ENCODE data around the gene PSORS1C1.
A peak's percentile ranks its signal among the peaks of the same experiment; 100 is the strongest.

PSORS1C1 gene

DNA sequence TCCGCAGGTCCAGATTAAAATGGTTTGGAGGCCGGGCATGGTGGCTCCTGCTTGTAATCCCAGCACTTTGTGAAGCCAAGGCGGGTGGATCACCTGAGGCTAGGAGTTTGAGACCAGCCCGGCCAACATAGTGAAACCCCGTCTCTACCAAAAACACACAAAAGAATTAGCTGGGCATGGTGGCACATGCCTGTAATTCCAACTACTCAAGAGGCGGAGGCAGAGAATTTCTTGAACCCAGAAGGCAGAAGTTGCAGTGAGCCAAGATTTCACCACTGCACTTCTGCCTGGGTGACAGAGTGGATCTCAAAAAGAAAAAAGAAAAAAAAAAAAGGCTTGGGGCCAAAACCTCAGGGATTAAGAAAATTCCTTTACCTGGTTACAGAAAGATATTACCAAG, 32.7 kb upstream of the PSORS1C1 start:
- H3K27me3 ChIP-seq (replicated peaks; ENCODE audit: control insufficient read depth, insufficient read depth, low read length, poor library complexity, severe bottlenecking), result no peaks in the 10 kb centered on the region
- no peak overlapping the region for H3K27ac ChIP-seq (ENCODE audit: insufficient read depth, low read length, poor library complexity, severe bottlenecking)
- H3K4me3 ChIP-seq (ENCODE audit: insufficient read depth, low read depth, low read length, poor library complexity, severe bottlenecking), result no peak overlapping the region
- peaks cover 6% of the 10 kb centered on the region for H3K4me1 ChIP-seq (ENCODE audit: control insufficient read depth, insufficient read depth, low read length, poor library complexity, severe bottlenecking)
- no peaks in the 10 kb centered on the region for H3K36me3 ChIP-seq (ENCODE audit: control insufficient read depth, insufficient read depth, low read length)
- no peaks in the 10 kb centered on the region for H3K9me3 ChIP-seq (ENCODE audit: control insufficient read depth, low read length)
- no peak for DNase-seq

GRCh38 chr6:31083742-31084354, 30.8 kb upstream of the PSORS1C1 start:
- DNase-seq, result peak in 2 of 3 donors; percentile 4 to 10
- no peaks in the 10 kb centered on the region for H3K27me3 ChIP-seq (replicated peaks; ENCODE audit: control insufficient read depth, insufficient read depth, low read length, poor library complexity, severe bottlenecking)
- H3K4me3 ChIP-seq (ENCODE audit: insufficient read depth, low read depth, low read length, poor library complexity, severe bottlenecking), result no peak overlapping the region
- no peak overlapping the region for H3K27ac ChIP-seq (ENCODE audit: insufficient read depth, low read length, poor library complexity, severe bottlenecking)
- H3K36me3 ChIP-seq (ENCODE audit: control insufficient read depth, insufficient read depth, low read length), result no peaks in the 10 kb centered on the region
- H3K4me1 ChIP-seq (ENCODE audit: control insufficient read depth, insufficient read depth, low read length, poor library complexity, severe bottlenecking), result peaks cover 13% of the 10 kb centered on the region
- no peaks in the 10 kb centered on the region for H3K9me3 ChIP-seq (ENCODE audit: control insufficient read depth, low read length)

GRCh38 chr6:31086788-31087440, 27.7 kb upstream of the PSORS1C1 start:
- Histone ChIP-seq H3K27me3 (replicated peaks; ENCODE audit: control insufficient read depth, insufficient read depth, low read length, poor library complexity, severe bottlenecking) (no peaks in the 10 kb centered on the region), H3K27ac (ENCODE audit: insufficient read depth, low read length, poor library complexity, severe bottlenecking) (no peak overlapping the region), H3K9me3 (ENCODE audit: control insufficient read depth, low read length) (no peaks in the 10 kb centered on the region), H3K36me3 (ENCODE audit: control insufficient read depth, insufficient read depth, low read length) (no peaks in the 10 kb centered on the region), H3K4me3 (ENCODE audit: insufficient read depth, low read depth, low read length, poor library complexity, severe bottlenecking) (no peak overlapping the region), H3K4me1 (ENCODE audit: control insufficient read depth, insufficient read depth, low read length, poor library complexity, severe bottlenecking) (peaks cover 7% of the 10 kb centered on the region)
- DNase-seq, result no peak

DNA sequence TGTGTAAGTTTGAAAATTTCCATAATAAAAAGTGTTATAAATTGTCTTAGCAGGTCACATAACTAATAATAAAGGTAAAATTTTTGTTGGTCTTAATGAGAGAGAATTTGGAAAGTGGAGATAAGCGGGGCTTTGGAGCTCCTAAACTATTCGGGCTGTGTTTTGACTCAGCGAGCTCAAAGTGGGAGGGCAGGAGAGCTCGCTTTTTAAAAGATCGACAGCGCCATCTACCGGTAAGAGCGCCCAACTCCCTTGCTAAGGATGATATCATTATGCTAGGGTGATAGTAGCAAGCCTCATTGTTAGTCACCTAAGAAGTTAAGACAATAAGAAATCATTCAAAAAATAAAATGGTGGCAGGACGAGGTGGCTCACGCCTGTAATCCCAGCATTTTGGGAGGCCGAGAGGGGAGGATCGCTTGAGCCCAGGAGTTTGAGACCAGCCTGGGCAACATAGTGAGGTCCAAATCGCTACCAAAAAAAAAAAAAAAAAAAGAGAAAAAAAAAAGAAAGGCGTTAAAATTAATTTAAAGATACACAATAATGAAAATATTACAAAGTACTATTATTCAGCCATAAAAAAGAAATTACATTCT, 27.0 kb upstream of the PSORS1C1 start:
- Histone ChIP-seq H3K27me3 (replicated peaks; ENCODE audit: control insufficient read depth, insufficient read depth, low read length, poor library complexity, severe bottlenecking) (no peaks in the 10 kb centered on the region), H3K4me1 (ENCODE audit: control insufficient read depth, insufficient read depth, low read length, poor library complexity, severe bottlenecking) (peaks cover 7% of the 10 kb centered on the region), H3K4me3 (ENCODE audit: insufficient read depth, low read depth, low read length, poor library complexity, severe bottlenecking) (no peak overlapping the region), H3K27ac (ENCODE audit: insufficient read depth, low read length, poor library complexity, severe bottlenecking) (no peak overlapping the region), H3K36me3 (ENCODE audit: control insufficient read depth, insufficient read depth, low read length) (no peaks in the 10 kb centered on the region), H3K9me3 (ENCODE audit: control insufficient read depth, low read length) (no peaks in the 10 kb centered on the region)
- DNase-seq, result peak; percentile 73 to 81 (median 74)

- H3K27ac ChIP-seq (ENCODE audit: insufficient read depth, low read length, poor library complexity, severe bottlenecking), result no peak overlapping the region
- no peaks in the 10 kb centered on the region for H3K9me3 ChIP-seq (ENCODE audit: control insufficient read depth, low read length)
- no peaks in the 10 kb centered on the region for H3K27me3 ChIP-seq (replicated peaks; ENCODE audit: control insufficient read depth, insufficient read depth, low read length, poor library complexity, severe bottlenecking)
- no peak overlapping the region for H3K4me3 ChIP-seq (ENCODE audit: insufficient read depth, low read depth, low read length, poor library complexity, severe bottlenecking)
- H3K4me1 ChIP-seq (ENCODE audit: control insufficient read depth, insufficient read depth, low read length, poor library complexity, severe bottlenecking), result peaks cover 24% of the 10 kb centered on the region
- H3K36me3 ChIP-seq (ENCODE audit: control insufficient read depth, insufficient read depth, low read length), result no peaks in the 10 kb centered on the region
- no peak for DNase-seq
These were observed 24.2 kb upstream of the PSORS1C1 start for GRCh38 chr6:31090275-31090972.

DNA sequence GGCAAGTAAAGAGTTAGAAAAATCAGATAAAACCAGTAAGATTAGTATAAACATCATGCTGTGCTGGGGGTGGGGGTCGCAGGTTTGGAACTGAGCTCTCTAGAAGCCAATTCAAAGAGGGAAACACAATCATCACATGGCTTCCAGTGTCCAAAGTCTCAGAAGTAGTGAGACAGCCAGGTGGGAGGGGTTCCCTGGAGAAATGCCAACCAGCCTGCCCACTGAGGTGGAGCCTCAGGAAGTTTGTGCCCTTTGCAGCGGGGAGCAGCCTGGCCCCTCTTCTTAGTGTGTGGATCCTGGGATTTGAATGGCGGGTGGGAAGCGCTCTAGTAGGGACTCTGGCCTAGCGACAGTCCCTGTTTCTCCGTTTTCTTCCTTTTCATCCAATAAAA, 23.6 kb upstream of the PSORS1C1 start:
- H3K9me3 ChIP-seq (ENCODE audit: control insufficient read depth, low read length), result no peaks in the 10 kb centered on the region
- no peak overlapping the region for H3K4me3 ChIP-seq (ENCODE audit: insufficient read depth, low read depth, low read length, poor library complexity, severe bottlenecking)
- no peak overlapping the region for H3K27ac ChIP-seq (ENCODE audit: insufficient read depth, low read length, poor library complexity, severe bottlenecking)
- no peaks in the 10 kb centered on the region for H3K36me3 ChIP-seq (ENCODE audit: control insufficient read depth, insufficient read depth, low read length)
- peaks cover 24% of the 10 kb centered on the region for H3K4me1 ChIP-seq (ENCODE audit: control insufficient read depth, insufficient read depth, low read length, poor library complexity, severe bottlenecking)
- DNase-seq, result no peak
- H3K27me3 ChIP-seq (replicated peaks; ENCODE audit: control insufficient read depth, insufficient read depth, low read length, poor library complexity, severe bottlenecking), result no peaks in the 10 kb centered on the region

DNA sequence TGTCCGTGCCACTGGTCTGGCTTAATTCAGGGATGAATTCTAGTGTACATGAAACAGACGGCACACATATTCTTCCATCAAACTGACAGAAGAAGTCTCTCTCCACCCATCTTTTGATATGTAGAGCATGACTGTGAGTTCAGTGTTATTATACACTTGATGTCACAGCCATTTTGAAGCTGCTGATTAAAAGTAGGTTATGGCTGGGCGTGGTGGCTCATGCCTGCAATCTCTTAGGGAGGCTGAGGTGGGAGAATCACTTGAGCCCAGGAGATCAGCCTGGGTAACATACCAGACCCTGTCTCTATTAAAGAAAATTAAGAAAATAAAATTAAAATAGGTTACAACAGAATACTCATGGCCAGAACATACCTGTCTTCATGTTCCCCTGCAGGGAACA, 22.9 kb upstream of the PSORS1C1 start:
- no peaks in the 10 kb centered on the region for H3K27me3 ChIP-seq (replicated peaks; ENCODE audit: control insufficient read depth, insufficient read depth, low read length, poor library complexity, severe bottlenecking)
- no peak for DNase-seq
- H3K27ac ChIP-seq (ENCODE audit: insufficient read depth, low read length, poor library complexity, severe bottlenecking), result no peak overlapping the region
- no peak overlapping the region for H3K4me3 ChIP-seq (ENCODE audit: insufficient read depth, low read depth, low read length, poor library complexity, severe bottlenecking)
- peaks cover 31% of the 10 kb centered on the region for H3K4me1 ChIP-seq (ENCODE audit: control insufficient read depth, insufficient read depth, low read length, poor library complexity, severe bottlenecking)
- H3K36me3 ChIP-seq (ENCODE audit: control insufficient read depth, insufficient read depth, low read length), result no peaks in the 10 kb centered on the region
- no peaks in the 10 kb centered on the region for H3K9me3 ChIP-seq (ENCODE audit: control insufficient read depth, low read length)

DNA sequence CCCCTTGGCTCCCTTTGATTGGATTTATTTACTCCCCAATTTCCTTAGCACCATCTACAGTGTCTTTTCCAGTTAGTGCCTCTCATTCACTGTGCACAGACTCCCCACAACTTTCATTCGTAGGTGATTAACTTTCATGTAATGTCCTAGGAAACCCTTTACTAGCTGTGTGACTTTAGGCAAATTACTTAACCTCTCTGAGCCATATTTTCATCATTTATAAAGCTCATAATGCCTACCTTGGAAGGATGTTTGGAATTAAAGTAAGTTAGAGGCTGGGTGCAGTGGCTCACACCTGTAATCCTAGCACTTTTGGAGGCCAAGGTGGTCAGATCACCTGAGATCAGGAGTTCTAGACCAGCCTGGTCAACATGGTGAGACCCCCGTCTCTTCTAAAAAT, 22.4 kb upstream of the PSORS1C1 start:
- Histone ChIP-seq H3K36me3 (ENCODE audit: control insufficient read depth, insufficient read depth, low read length) (no peaks in the 10 kb centered on the region), H3K4me1 (ENCODE audit: control insufficient read depth, insufficient read depth, low read length, poor library complexity, severe bottlenecking) (peaks cover 34% of the 10 kb centered on the region), H3K9me3 (ENCODE audit: control insufficient read depth, low read length) (no peaks in the 10 kb centered on the region), H3K4me3 (ENCODE audit: insufficient read depth, low read depth, low read length, poor library complexity, severe bottlenecking) (no peak overlapping the region), H3K27ac (ENCODE audit: insufficient read depth, low read length, poor library complexity, severe bottlenecking) (no peak overlapping the region), H3K27me3 (replicated peaks; ENCODE audit: control insufficient read depth, insufficient read depth, low read length, poor library complexity, severe bottlenecking) (no peaks in the 10 kb centered on the region)
- no peak for DNase-seq

DNA sequence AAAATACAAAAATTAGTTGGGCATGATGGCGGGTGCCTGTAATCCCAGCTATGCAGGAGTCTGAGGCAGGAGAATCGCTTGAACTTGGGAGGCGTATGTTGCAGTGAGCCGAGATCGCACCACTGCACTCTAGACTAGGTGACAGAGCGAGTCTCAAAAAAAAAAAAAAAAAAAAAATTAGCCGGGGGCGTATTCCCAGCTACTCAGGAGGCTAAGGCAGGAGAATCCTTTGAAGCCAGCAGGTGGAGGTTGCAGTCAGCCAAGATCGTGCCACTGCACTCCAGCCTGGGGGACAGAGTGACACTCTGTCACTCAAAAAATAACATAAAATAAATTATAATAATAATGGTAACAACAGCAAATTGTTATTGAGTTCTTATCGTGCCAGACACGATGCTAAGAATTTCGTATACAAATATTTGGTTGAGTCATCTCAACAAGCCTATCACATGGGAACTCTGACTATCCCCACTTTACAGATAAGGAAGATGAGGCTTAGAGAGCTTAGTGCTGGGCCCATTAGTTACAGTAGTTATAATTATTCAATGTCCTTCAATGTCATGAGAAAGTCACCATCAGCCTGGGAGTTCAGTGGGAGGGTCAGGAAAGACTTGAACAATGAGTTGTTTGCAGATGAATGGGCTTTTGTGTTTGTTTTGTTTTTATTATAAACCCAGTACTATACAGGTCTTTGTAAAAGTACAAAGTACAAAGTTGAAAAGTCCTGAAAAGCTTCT, 21.7 kb upstream of the PSORS1C1 start:
- no peaks in the 10 kb centered on the region for H3K27me3 ChIP-seq (replicated peaks; ENCODE audit: control insufficient read depth, insufficient read depth, low read length, poor library complexity, severe bottlenecking)
- DNase-seq, result no peak
- no peaks in the 10 kb centered on the region for H3K36me3 ChIP-seq (ENCODE audit: control insufficient read depth, insufficient read depth, low read length)
- H3K9me3 ChIP-seq (ENCODE audit: control insufficient read depth, low read length), result no peaks in the 10 kb centered on the region
- H3K4me1 ChIP-seq (ENCODE audit: control insufficient read depth, insufficient read depth, low read length, poor library complexity, severe bottlenecking), result peaks cover 28% of the 10 kb centered on the region
- H3K27ac ChIP-seq (ENCODE audit: insufficient read depth, low read length, poor library complexity, severe bottlenecking), result no peak overlapping the region
- no peak overlapping the region for H3K4me3 ChIP-seq (ENCODE audit: insufficient read depth, low read depth, low read length, poor library complexity, severe bottlenecking)
